ENCODE results near the gene TUT7.
"Not testable (repeated sequence)": the region's sequence is repeated elsewhere in the genome, so short reads cannot be mapped to it uniquely, and the experiment has no call there.

Gene TUT7

GRCh38 chr9:86301686-86302085 is 52.5 kb downstream of the TUT7 start:
- DNase-seq (ENCODE audit: extremely low spot score): no peak
- ChIA-PET CTCF (no interaction called here), POLR2A (no interaction called here)
- TF ChIP-seq PKNOX1 (IDR thresholded peaks at IDR 0.05): no peak
- no peak for TF ChIP-seq NFRKB (IDR thresholded peaks at IDR 0.05)
- no peak for TF ChIP-seq L3MBTL2 (conservative IDR thresholded peaks at IDR 0.05)
- no peak for TF ChIP-seq LEF1 (IDR thresholded peaks at IDR 0.05; ENCODE audit: borderline replicate concordance)
- TF ChIP-seq FOXA1 (IDR thresholded peaks at IDR 0.05): no peak
- no peak for TF ChIP-seq SUZ12 (IDR thresholded peaks at IDR 0.05)
- TF ChIP-seq SP1 (IDR thresholded peaks at IDR 0.05): no peak
- TF ChIP-seq CTBP1 (IDR thresholded peaks at IDR 0.05; ENCODE audit: borderline replicate concordance): no peak
- no peak for TF ChIP-seq ARNT (IDR thresholded peaks at IDR 0.05)

- no peak for DNase-seq (ENCODE audit: extremely low spot score)
- ChIA-PET CTCF (no interaction called here), POLR2A (no interaction called here)
- TF ChIP-seq FOXM1 (IDR thresholded peaks at IDR 0.05; ENCODE audit: borderline replicate concordance): no peak
- TF ChIP-seq PKNOX1 (IDR thresholded peaks at IDR 0.05): no peak
- no peak for TF ChIP-seq FOXA1 (IDR thresholded peaks at IDR 0.05)
- TF ChIP-seq L3MBTL2 (conservative IDR thresholded peaks at IDR 0.05): no peak
- TF ChIP-seq SUZ12 (IDR thresholded peaks at IDR 0.05): no peak
- no peak for TF ChIP-seq ZNF384 (IDR thresholded peaks at IDR 0.05)
- TF ChIP-seq ELF4 (IDR thresholded peaks at IDR 0.05): no peak
- no peak for TF ChIP-seq FOXK2 (IDR thresholded peaks at IDR 0.05)
- no peak for TF ChIP-seq LEF1 (IDR thresholded peaks at IDR 0.05; ENCODE audit: borderline replicate concordance)
- no peak for TF ChIP-seq ARNT (IDR thresholded peaks at IDR 0.05)
- no peak for TF ChIP-seq SP1 (IDR thresholded peaks at IDR 0.05)
- no peak for TF ChIP-seq NFRKB (IDR thresholded peaks at IDR 0.05)
- TF ChIP-seq HDGF (IDR thresholded peaks at IDR 0.05; ENCODE audit: borderline replicate concordance): no peak
- TF ChIP-seq BHLHE40 (IDR thresholded peaks at IDR 0.05; ENCODE audit: borderline replicate concordance): no peak
- TF ChIP-seq TARDBP (IDR thresholded peaks at IDR 0.05): no peak
- no peak for TF ChIP-seq CTBP1 (IDR thresholded peaks at IDR 0.05; ENCODE audit: borderline replicate concordance)
These were observed 53.5 kb downstream of the TUT7 start for GRCh38 chr9:86300701-86301100.

- CTCF ChIA-PET: no interaction called here
- TF ChIP-seq BHLHE40 (IDR thresholded peaks at IDR 0.05; ENCODE audit: borderline replicate concordance) (no peak), FOXM1 (IDR thresholded peaks at IDR 0.05; ENCODE audit: borderline replicate concordance) (no peak), SP1 (IDR thresholded peaks at IDR 0.05) (no peak), SUZ12 (IDR thresholded peaks at IDR 0.05) (no peak), FOXA1 (IDR thresholded peaks at IDR 0.05) (no peak), LEF1 (IDR thresholded peaks at IDR 0.05; ENCODE audit: borderline replicate concordance) (no peak), ELF4 (IDR thresholded peaks at IDR 0.05) (no peak), NFRKB (IDR thresholded peaks at IDR 0.05) (no peak), TARDBP (IDR thresholded peaks at IDR 0.05) (no peak), PKNOX1 (IDR thresholded peaks at IDR 0.05) (no peak), FOXK2 (IDR thresholded peaks at IDR 0.05) (no peak), HDGF (IDR thresholded peaks at IDR 0.05; ENCODE audit: borderline replicate concordance) (no peak), CTBP1 (IDR thresholded peaks at IDR 0.05; ENCODE audit: borderline replicate concordance) (no peak), ARNT (IDR thresholded peaks at IDR 0.05) (no peak), ZNF384 (IDR thresholded peaks at IDR 0.05) (no peak), L3MBTL2 (conservative IDR thresholded peaks at IDR 0.05) (no peak)
- no peak for DNase-seq (ENCODE audit: extremely low spot score)
- POLR2A ChIA-PET: interaction anchor here (0.8 kb wide), 1 partner anchor 16 kb away, joined by 3 read pairs; the partner anchor contains the start of gene ISCA1
These were observed 55.3 kb downstream of the TUT7 start for GRCh38 chr9:86298873-86299272.

GRCh38 chr9:86290341-86290740 is 63.9 kb downstream of the TUT7 start:
- CTCF ChIA-PET: interaction anchor here (0.6 kb wide), 1 partner anchor 65 kb away, joined by 3 read pairs; no protein-coding TSS in a partner anchor
- DNase-seq (ENCODE audit: extremely low spot score); POLR2A ChIA-PET: not testable (repeated sequence)

GRCh38 chr9:86288499-86289198 is 65.6 kb downstream of the TUT7 start:
- no peak for DNase-seq (ENCODE audit: extremely low spot score)
- ChIA-PET CTCF (no interaction called here), POLR2A (no interaction called here)

More at GRCh38 chr9:86288499-86289198, 65.6 kb downstream of the TUT7 start:
- TF ChIP-seq TARDBP (IDR thresholded peaks at IDR 0.05) (no peak), ARNT (IDR thresholded peaks at IDR 0.05) (no peak), NFRKB (IDR thresholded peaks at IDR 0.05) (no peak), ELF4 (IDR thresholded peaks at IDR 0.05) (no peak), HDGF (IDR thresholded peaks at IDR 0.05; ENCODE audit: borderline replicate concordance) (no peak), PKNOX1 (IDR thresholded peaks at IDR 0.05) (no peak), FOXK2 (IDR thresholded peaks at IDR 0.05) (no peak), L3MBTL2 (conservative IDR thresholded peaks at IDR 0.05) (no peak), ZNF384 (IDR thresholded peaks at IDR 0.05) (no peak), FOXA1 (IDR thresholded peaks at IDR 0.05) (no peak), LEF1 (IDR thresholded peaks at IDR 0.05; ENCODE audit: borderline replicate concordance) (no peak)

All from HEK293T (cell line).